ENCODE results near the gene RARG. TPM values are rescaled to one million over a fixed set of nuclear protein-coding genes. Genes with fewer than 3 reads are reported as not detected.

The RARG gene
- total and polyA plus RNA-seq, 2 of the 4 experiments (the other 2 are of a cell fraction): 7.9 to 30.9 TPM

GRCh38 chr12:53267999-53268629 lies 36.1 kb upstream of the RARG start, which contains the start of gene ESPL1:
Gene ESPL1 (plus strand): TSS chr12:53268299. CDS start chr12:53268767, 468 bp downstream.
- H3K4ac ChIP-seq (ENCODE audit: low read depth, low read length): peak within 1 kb of the TSS; percentile 87
- ChIA-PET CTCF (interaction anchor here (0.7 to 1.6 kb wide), 3 partner anchors 10 to 13 kb away, joined by 3 to 6 read pairs (median 4); no protein-coding TSS in a partner anchor), POLR2A (ENCODE audit: unreplicated experiment) (no interaction called here)
- H3K27ac ChIP-seq (ENCODE audit: insufficient read depth, low read length): peak within 1 kb of the TSS; percentile 58; the same call in 1 of the 2 replicates
- H4K20me1 ChIP-seq (ENCODE audit: insufficient read depth, low read length): no peaks in the 10 kb centered on the region; the same call in 1 of the 2 replicates
- DNase-seq (peak; percentile 75), ATAC-seq (ENCODE audit: low read depth) (peak; percentile 97)
- peaks cover 7% of the 10 kb centered on the region; the same call in 1 of the 2 replicates for H3K4me1 ChIP-seq (ENCODE audit: control insufficient read depth, insufficient read depth, low read length)
- H4K91ac ChIP-seq (ENCODE audit: insufficient read depth, low read depth, low read length): peak within 1 kb of the TSS; percentile 79
- H3K4me3 ChIP-seq (ENCODE audit: insufficient read depth, low read depth, low read length): peak within 1 kb of the TSS; percentile 90
- no TSS peak for BruUV-seq (replicated peaks)
- peak within 1 kb of the TSS; percentile 90 for H3K14ac ChIP-seq (replicated peaks; ENCODE audit: low read depth, low read length)
- peak within 1 kb of the TSS; percentile 68 for H2AK5ac ChIP-seq (ENCODE audit: low read depth, low read length)
- dilution Hi-C loops (cut with HindIII; ENCODE audit: low sequenced_read_pairs, unreplicated experiment) (no loop called here), intact Hi-C loops (cut with micrococcal nuclease) (loop anchor here (1.0 kb wide), 1 partner anchor 55 kb away; no protein-coding TSS in a partner anchor), in situ Hi-C loops (cut with MboI; ENCODE audit: low sequenced_read_pairs) (no loop called here)
- H2BK20ac ChIP-seq (ENCODE audit: low read depth, low read length): no peak within 1 kb of the TSS
- peak within 1 kb of the TSS; percentile 83 to 95 for H4K8ac ChIP-seq (ENCODE audit: low read depth in 2 of 2, low read length in 2 of 2)
- peak within 1 kb of the TSS; percentile 73 for H4K5ac ChIP-seq (ENCODE audit: low read depth, low read length)
- peaks cover 14% of the 10 kb centered on the region for H3K9me1 ChIP-seq (ENCODE audit: insufficient read depth, low read length)
- WGBS, 2 experiments (ENCODE audit: extremely low coverage in 2 of 2, insufficient read length in 1 of 2): 1% methylated on average over 40 of the region's 58 CpGs; no CpG with 5 or more reads in 1 of the 2 experiments
- peak within 1 kb of the TSS; percentile 64 for H3K9ac ChIP-seq (ENCODE audit: low read depth, low read length)
- H3K4me2 ChIP-seq (ENCODE audit: low read depth, low read length): peak within 1 kb of the TSS; percentile 92
- H3K79me1 ChIP-seq (ENCODE audit: low read depth in 1 of 2, low read length in 2 of 2): peaks cover 31 to 45% of the 10 kb centered on the region in 2 experiments
- H3K36me3 ChIP-seq (ENCODE audit: control insufficient read depth, insufficient read depth, low read length): 0 out of 2 replicates have a peak, but pooled peaks cover 2% of the 10 kb centered on the region
- H3K23ac ChIP-seq (ENCODE audit: low read depth, low read length): peak within 1 kb of the TSS; percentile 96
- peak within 1 kb of the TSS; percentile 69 for H3K56ac ChIP-seq (ENCODE audit: extremely low read depth, insufficient read depth, low read length)
- H3K18ac ChIP-seq (ENCODE audit: low read depth, low read length): peak within 1 kb of the TSS; percentile 43; the same call in 1 of the 2 replicates
- peak within 1 kb of the TSS; percentile 94 for H2AK9ac ChIP-seq (replicated peaks; ENCODE audit: low read depth, low read length, poor library complexity)
- peak within 1 kb of the TSS; percentile 33; the same call in 1 of the 3 replicates for H2BK15ac ChIP-seq (ENCODE audit: low read depth, low read length)
- H2BK5ac ChIP-seq (ENCODE audit: low read depth, low read length, poor library complexity, severe bottlenecking): peak within 1 kb of the TSS; percentile 73
- H3K9me3 ChIP-seq (ENCODE audit: control insufficient read depth, insufficient read depth, low read length): no peaks in the 10 kb centered on the region
- peak within 1 kb of the TSS; percentile 99 for H2AFZ ChIP-seq (replicated peaks; ENCODE audit: low read length, poor library complexity)
- no peaks in the 10 kb centered on the region for H3K27me3 ChIP-seq (ENCODE audit: control insufficient read depth, insufficient read depth, low read length)
- peak within 1 kb of the TSS; percentile 80 for H2BK120ac ChIP-seq (ENCODE audit: low read depth, low read length)
- TF ChIP-seq MAZ (IDR thresholded peaks at IDR 0.05; ENCODE audit: borderline replicate concordance, low read depth, low read length): 0 out of 2 replicates have a peak, but pooled peaks have one; percentile 10
- no peak for TF ChIP-seq USF2 (IDR thresholded peaks at IDR 0.05; ENCODE audit: low read depth, low read length)
- no peak for TF ChIP-seq RCOR1 (IDR thresholded peaks at IDR 0.05; ENCODE audit: insufficient replicate concordance, low read length)
- peak; percentile 23 for TF ChIP-seq SMC3 (IDR thresholded peaks at IDR 0.05; ENCODE audit: low read depth, low read length)
- TF ChIP-seq RAD21 (IDR thresholded peaks at IDR 0.05; ENCODE audit: low read length): peak; percentile 37
- peak; percentile 38; the same call in 1 of the 2 replicates for TF ChIP-seq CTCF (conservative IDR thresholded peaks at IDR 0.05; ENCODE audit: low read depth, low read length)
- TF ChIP-seq POLR2A (IDR thresholded peaks at IDR 0.05; ENCODE audit: low read depth, low read length): peak; percentile 45; the same call in 1 of the 2 replicates
- TF ChIP-seq MXI1 (IDR thresholded peaks at IDR 0.05; ENCODE audit: borderline replicate concordance, low read depth, low read length): peak; percentile 92; the same call in 1 of the 2 replicates
- no peak for TF ChIP-seq CHD1 (IDR thresholded peaks at IDR 0.05; ENCODE audit: low read depth, low read length)
- TF ChIP-seq FOS (IDR thresholded peaks at IDR 0.05; ENCODE audit: low read depth, low read length): peak; percentile 20; the same call in 1 of the 2 replicates
- no peak for TF ChIP-seq ELK1 (IDR thresholded peaks at IDR 0.05; ENCODE audit: borderline replicate concordance, low read depth, low read length)
- TF ChIP-seq CEBPB (IDR thresholded peaks at IDR 0.05; ENCODE audit: low read depth, low read length): no peak
- 0 out of 2 replicates have a peak, but pooled peaks have one; percentile 3 for TF ChIP-seq BHLHE40 (IDR thresholded peaks at IDR 0.05; ENCODE audit: low read depth, low read length)
